Calu3 (cell line): Measurements from ENCODE around the gene RXRA. TPM values are rescaled to one million over a fixed set of nuclear protein-coding genes. Genes with fewer than 3 reads are reported as not detected.

ENCODE experiments used
- BruUV-seq: library from RNA; stranded (reverse); fragments of 400-500 nt; replicated peaks from 2 replicates; lab custom pipeline; 2021; lab: Mats Ljungman, UMichigan
- CTCF ChIA-PET: fragments of 300-600 bp; sonication (Branson Sonifier 250); formaldehyde crosslinking; loops from one replicate; lab custom pipeline; 2022; ENCODE audit warnings: antibody characterized with exemption; lab: Charles Lee
- DNase-seq: peaks from one replicate; pipeline ENCODE4 v3.0.0; 2022
- H3K27ac Mint-ChIP-seq: one replicate; pipeline ENCODE4 v1.8.0; 2022; ENCODE audit warnings: mixed read lengths; ENCODE audit not compliant: unreplicated experiment
- H3K27me3 Mint-ChIP-seq: one replicate; pipeline ENCODE4 v1.8.0; 2022; ENCODE audit warnings: mixed read lengths; ENCODE audit not compliant: unreplicated experiment
- H3K36me3 Mint-ChIP-seq: one replicate; pipeline ENCODE4 v1.8.0; 2022; ENCODE audit warnings: mild to moderate bottlenecking, moderate library complexity, mixed read lengths; ENCODE audit not compliant: insufficient read depth, unreplicated experiment
- H3K4me1 Mint-ChIP-seq: one replicate; pipeline ENCODE4 v1.8.0; 2022; ENCODE audit warnings: mild to moderate bottlenecking, low read depth, mixed read lengths; ENCODE audit not compliant: unreplicated experiment
- H3K4me3 Mint-ChIP-seq: one replicate; pipeline ENCODE4 v1.8.0; 2022; ENCODE audit warnings: mild to moderate bottlenecking, low read depth, moderate library complexity, mixed read lengths; ENCODE audit not compliant: unreplicated experiment
- H3K9me3 Mint-ChIP-seq: one replicate; pipeline ENCODE4 v1.8.0; 2022; ENCODE audit warnings: low read depth, mixed read lengths; ENCODE audit not compliant: unreplicated experiment
- intact Hi-C: fragments of 100-400 bp; cut with micrococcal nuclease; formaldehyde crosslinking; loops from one replicate; pipeline ENCODE4 v1.10.0; 2022; ENCODE audit not compliant: unreplicated experiment
- total RNA-seq: library from RNA; stranded (reverse); gene quantifications from 2 replicates; pipeline ENCODE4 v1.2.3, GENCODE V29; 2022
- TF ChIP-seq, protein P1 (sequence below): fragments of 200-600 bp; IDR thresholded peaks from one replicate; pipeline ENCODE4 v1.8.0; 2022; ENCODE audit warnings: antibody characterized with exemption; ENCODE audit not compliant: unreplicated experiment

Gene RXRA
- total RNA-seq, 1 experiment from 2014 or later = 15.0 TPM

DNA sequence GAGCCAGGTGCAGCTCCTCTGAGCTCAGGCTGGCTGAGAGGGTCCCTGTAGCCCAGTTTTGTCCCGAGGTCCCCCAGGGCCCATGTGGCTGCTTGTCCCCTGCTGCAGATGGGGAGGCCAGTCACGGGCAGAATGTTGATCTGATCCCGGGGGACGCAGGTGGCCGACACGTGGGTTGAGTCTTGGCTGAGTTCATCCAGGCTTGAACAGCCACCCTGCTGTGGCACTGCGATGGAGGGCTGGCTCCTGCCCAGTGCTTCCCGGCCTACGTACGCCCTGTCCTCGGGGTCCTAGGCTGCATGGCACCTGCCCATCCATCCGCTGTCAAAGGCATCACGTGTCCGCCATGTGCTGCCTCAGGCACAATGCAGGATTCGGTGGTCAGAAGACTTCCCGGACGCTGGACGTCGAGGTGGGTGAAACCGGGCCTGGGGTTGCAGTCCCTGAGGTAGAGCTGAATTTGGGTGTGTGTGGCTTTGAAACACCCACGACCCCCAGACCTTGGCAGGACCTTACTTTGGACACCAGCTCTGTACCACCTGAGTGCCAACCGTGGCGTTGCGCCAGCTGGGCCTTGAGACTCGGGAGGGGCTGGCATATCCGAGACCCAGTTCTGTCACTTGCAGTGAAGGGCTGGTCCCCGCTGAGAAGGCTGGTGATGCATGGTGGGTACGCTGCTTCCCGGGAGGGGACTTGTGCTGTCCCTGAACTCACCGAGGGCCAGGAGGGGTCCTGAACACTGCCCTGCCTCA is 22.3 kb downstream of the RXRA start:
- H3K9me3 Mint-ChIP-seq = no peaks in the 10 kb centered on the region
- H3K4me1 Mint-ChIP-seq = no peaks in the 10 kb centered on the region
- TF ChIP-seq, protein P1, sequence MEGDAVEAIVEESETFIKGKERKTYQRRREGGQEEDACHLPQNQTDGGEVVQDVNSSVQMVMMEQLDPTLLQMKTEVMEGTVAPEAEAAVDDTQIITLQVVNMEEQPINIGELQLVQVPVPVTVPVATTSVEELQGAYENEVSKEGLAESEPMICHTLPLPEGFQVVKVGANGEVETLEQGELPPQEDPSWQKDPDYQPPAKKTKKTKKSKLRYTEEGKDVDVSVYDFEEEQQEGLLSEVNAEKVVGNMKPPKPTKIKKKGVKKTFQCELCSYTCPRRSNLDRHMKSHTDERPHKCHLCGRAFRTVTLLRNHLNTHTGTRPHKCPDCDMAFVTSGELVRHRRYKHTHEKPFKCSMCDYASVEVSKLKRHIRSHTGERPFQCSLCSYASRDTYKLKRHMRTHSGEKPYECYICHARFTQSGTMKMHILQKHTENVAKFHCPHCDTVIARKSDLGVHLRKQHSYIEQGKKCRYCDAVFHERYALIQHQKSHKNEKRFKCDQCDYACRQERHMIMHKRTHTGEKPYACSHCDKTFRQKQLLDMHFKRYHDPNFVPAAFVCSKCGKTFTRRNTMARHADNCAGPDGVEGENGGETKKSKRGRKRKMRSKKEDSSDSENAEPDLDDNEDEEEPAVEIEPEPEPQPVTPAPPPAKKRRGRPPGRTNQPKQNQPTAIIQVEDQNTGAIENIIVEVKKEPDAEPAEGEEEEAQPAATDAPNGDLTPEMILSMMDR = no peak
- DNase-seq = no peak
- no peak overlapping the region for H3K27ac Mint-ChIP-seq
- H3K4me3 Mint-ChIP-seq = no peak overlapping the region
- H3K27me3 Mint-ChIP-seq = no peaks in the 10 kb centered on the region
- BruUV-seq = no TSS peak
- H3K36me3 Mint-ChIP-seq = peaks cover 11% of the 10 kb centered on the region
- intact Hi-C loops = no loop called here
- CTCF ChIA-PET = no interaction called here

DNA sequence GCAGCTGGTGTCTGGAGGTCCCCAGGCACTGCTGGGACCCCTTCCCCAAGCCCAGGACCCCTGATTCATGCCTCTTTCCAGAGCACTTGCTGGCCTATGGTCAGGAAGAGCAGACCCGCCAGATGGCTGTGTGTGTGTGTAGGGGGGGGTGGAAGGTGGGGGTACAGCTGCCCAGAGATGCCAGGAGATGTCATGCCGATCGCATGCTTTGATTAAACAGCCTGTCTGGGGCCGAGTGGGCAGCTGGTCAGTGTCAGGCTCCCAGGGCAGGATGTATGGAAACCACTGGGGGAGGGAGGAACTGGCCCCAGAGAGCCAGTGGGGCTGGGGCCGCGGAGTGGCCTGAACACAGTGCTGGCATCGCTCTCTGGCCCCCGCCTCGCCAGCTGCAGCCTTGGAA is 23.7 kb downstream of the RXRA start:
- Mint-ChIP-seq H3K27ac (no peak overlapping the region), H3K27me3 (no peaks in the 10 kb centered on the region), H3K36me3 (peaks cover 11% of the 10 kb centered on the region), H3K4me3 (no peak overlapping the region), H3K4me1 (no peaks in the 10 kb centered on the region), H3K9me3 (no peaks in the 10 kb centered on the region)
- TF ChIP-seq, protein P1 = no peak
- no TSS peak for BruUV-seq
- CTCF ChIA-PET = no interaction called here
- DNase-seq = no peak
- intact Hi-C loops = no loop called here

DNA sequence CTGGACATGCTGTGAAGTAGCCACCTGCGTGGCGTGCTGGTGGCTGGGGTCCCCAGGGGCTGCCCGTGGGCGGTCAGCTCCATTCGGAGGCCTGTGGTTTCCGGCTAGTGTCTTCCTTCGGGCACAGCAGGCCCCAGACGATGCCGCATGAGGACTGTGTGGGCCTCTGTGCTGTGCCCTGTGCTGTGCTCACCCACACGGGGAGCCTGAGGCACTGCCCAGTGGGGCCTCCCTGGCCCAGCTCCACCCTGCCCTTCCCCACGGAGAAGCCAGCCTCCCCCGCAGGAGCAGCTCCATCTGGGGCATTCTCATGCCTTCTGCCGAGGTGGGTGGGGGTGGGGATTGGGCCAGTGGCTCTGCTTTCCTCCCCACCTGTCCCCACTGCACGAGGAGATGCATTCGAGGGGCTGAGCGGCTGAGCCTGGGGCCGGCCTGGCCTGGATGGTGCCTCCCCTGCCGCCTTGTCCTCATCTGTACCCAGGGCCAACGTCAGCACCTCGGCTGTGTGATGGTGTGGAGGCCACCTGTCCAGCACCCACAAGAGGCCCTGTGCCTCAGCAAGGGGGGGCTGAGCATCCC is 24.2 kb downstream of the RXRA start:
- H3K27ac Mint-ChIP-seq = no peak overlapping the region
- TF ChIP-seq, protein P1 = no peak

DNA sequence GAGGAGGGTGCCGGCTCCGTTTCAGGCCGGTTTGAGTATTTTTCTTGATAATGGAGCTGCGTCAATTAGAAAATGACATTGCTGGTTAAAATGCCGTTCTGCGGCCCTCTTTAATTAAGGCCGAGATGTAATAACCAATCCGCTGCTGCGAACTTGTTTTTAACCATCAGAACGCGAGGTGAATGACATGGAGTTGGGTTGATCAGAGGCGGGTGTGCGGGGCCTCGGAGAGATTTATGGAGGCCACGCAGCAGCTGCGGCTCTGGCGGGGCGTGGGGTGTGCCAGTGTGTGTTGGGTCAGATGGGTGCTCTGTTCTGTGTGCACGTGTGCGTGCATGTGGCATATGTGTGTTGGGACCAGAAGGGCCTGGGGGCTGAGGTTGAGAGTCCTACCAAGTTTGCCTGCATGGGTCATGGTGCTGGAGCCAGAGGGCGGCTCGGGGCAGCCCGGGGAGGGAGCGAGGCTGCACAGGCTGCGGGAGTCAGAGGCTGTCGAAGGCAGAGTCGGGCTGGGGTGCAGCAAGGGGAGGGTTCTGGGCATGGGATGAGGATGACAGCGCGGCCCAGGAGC is 25.4 kb downstream of the RXRA start:
- Mint-ChIP-seq H3K4me1 (no peaks in the 10 kb centered on the region), H3K36me3 (peaks cover 11% of the 10 kb centered on the region), H3K4me3 (no peak overlapping the region), H3K9me3 (no peaks in the 10 kb centered on the region), H3K27ac (no peak overlapping the region), H3K27me3 (no peaks in the 10 kb centered on the region)
- TF ChIP-seq, protein P1 = no peak
- DNase-seq = no peak
- no TSS peak for BruUV-seq
- CTCF ChIA-PET = no interaction called here
- intact Hi-C loops = no loop called here

More for the DNA sequence above, 24.2 kb downstream of the RXRA start:
- intact Hi-C loops = no loop called here
- no peak for DNase-seq
- no peaks in the 10 kb centered on the region for H3K27me3 Mint-ChIP-seq
- no peaks in the 10 kb centered on the region for H3K4me1 Mint-ChIP-seq
- BruUV-seq = no TSS peak
- no peak overlapping the region for H3K4me3 Mint-ChIP-seq
- peaks cover 11% of the 10 kb centered on the region for H3K36me3 Mint-ChIP-seq
- CTCF ChIA-PET = no interaction called here
- H3K9me3 Mint-ChIP-seq = no peaks in the 10 kb centered on the region
